VCaP (cell line): ENCODE results near the gene PLCB2.
A peak's percentile ranks its signal among the peaks of the same experiment; 100 is the strongest.

Experiments
- H3K27ac ChIP-seq: fragments of 450-650 bp; 2 replicates; pipeline ENCODE4 v1.5.1; 2017
- CTCF ChIP-seq: fragments of 450-650 bp; conservative IDR thresholded peaks from 2 replicates; pipeline ENCODE4 v1.5.1; 2017; ENCODE audit warnings: mild to moderate bottlenecking, moderate library complexity

Gene PLCB2

GRCh38 chr15:40312370-40313158 lies 4.8 kb upstream of the PLCB2 start:
- TF ChIP-seq CTCF = no peak
- no peak overlapping the region for H3K27ac ChIP-seq

GRCh38 chr15:40310993-40311392 lies 3.3 kb upstream of the PLCB2 start:
- TF ChIP-seq CTCF = no peak
- H3K27ac ChIP-seq = no peak overlapping the region

DNA sequence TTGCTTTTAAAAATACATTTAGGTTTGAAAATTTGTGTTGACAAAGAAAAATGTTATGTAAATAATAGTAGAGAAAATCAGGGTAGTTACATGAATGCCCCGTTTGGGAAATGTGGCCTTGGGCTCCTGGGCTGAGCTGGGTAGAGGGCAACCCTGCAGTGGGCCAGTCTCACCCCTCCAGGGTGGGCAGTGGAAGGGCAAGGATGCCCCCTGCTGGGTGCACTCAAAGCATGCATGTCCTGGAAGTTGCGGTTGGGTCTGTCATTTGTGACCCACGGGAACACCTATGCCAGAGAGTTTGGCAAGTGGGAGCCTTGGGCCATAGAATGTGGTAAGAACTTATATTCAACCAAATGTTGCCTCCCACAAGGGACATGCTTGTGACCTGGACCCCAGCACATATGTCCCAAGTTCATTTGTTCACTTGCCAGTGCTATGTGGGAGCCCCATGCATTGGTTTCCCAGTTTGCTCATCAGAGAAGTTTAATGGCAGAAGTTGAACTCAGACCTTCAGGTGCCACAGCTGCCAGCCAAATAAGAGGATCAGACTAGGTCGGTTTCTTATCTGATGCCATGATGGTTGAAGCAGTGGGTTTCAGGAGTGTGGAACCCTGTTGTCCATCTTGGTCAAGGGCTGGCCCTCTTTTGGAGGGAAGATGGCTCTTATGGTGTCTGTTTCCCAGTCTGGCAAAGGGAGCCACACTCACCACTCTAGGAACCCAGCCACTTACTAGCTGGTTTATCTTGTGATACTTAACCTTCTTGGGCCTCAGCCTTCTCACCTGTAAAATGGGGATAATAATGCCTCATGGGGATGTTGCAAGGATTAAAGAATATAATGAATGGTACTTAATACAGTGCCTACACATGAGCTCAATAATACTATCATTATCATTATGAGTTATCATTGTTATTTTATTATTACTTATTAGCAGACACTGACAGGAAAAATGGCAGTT lies 2.5 kb upstream of the PLCB2 start:
- H3K27ac ChIP-seq = no peak overlapping the region
- TF ChIP-seq CTCF = peak; percentile 86

DNA sequence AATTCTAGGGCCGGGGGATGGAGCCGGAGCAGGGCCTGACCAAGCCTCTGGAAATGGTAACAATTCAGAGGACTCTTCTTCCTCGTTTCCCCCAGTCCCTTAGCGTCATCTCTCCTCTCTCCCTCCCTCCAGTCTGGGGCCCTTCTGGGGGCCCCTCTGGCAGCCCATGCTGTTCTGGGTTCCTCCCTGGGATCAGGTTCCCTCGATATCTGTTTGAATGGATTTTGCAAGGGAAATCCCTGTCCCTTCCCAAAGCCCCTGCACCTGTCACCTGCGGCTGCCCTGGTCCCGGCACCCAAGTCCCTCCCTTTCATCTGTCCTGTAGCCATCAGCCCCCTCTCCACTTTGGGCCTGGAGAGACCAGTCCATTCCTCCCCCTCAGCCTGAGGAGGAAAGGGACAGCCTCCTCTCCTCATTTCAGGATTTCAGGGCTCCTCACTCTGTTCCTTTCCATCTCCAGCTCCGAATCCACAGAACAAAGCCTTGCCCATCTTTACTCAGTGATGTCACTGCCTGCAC lies 1.7 kb upstream of the PLCB2 start:
- TF ChIP-seq CTCF = no peak
- no peak overlapping the region for H3K27ac ChIP-seq

DNA sequence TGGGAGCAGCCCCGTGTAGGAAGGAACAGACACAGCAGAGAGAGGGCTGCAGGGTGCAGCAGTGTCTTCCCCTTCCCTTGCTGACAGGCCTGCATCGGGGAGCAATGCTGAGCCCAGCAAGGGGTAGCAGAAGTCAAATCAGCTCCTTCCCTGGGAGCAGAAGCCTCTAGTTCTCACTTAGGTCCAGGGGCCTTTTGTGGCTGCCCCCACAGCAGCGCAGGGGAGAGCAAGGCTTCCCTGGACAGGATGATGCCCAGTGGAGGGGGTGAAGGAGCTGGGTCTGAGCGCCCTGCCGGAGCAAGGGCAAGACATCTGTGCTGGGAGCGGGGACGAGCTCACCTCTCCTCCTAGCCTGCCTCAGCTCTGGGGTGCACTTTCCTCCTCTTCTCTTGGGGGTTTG lies 827 bp downstream of the PLCB2 start:
- no peak overlapping the region for H3K27ac ChIP-seq

DNA sequence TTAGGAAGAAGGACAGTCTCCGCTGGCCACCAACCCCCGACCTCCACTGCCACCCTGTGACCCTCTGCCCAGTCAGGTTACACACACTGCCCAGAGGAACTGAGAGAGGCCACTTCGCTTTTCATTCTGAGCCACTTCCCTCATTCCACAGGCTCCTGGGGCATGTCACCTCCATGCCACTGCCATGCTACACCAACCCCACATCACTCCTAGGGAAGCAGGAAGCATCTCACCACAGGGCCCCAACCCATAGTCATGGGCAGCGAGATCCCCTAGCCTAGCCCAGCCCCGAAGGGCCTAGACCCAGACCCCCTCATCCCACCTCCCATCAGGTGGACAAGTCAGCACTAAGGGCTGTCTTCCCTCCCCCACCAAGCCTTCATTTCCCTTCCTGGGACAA lies 1.4 kb downstream of the PLCB2 start:
- no peak for TF ChIP-seq CTCF
- no peak overlapping the region for H3K27ac ChIP-seq

More for the DNA sequence above, 827 bp downstream of the PLCB2 start:
- no peak for TF ChIP-seq CTCF

GRCh38 chr15:40305281-40305680 lies 2.5 kb downstream of the PLCB2 start:
- no peak overlapping the region for H3K27ac ChIP-seq
- TF ChIP-seq CTCF = no peak
